ENCODE results near the gene NEO1.

Gene NEO1

DNA sequence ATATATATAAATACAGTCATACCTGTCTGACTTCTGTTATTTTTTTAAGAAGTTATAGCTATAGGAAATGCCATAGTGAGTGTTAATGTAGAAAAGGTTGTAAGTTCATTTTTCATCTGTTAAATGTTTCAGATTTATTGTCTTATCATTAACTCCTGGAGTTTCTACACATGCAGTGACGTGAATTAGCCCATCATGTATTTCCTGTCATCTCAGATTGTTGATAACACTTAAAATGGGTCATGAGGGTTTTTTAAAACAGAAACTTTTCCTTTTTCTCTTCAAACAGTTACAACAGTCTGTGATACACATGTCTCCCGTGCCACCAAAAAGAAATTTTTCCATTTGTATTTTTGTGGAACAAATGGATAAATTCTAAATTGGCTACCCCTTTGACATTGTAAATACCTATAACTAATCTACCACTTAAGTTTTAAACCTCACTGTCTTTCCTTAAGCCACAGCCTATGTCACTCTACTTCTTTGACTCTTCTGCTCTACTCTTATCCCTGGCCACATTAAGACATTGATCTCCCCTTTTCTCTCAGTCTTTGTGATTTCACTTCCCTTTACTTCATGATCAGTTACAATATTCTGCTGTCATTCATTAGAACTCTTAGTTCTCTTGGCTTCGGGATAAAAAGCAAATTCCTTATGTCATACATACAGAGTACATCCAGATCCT, 89.1 kb downstream of the NEO1 start:
- TF ChIP-seq, protein P1, sequence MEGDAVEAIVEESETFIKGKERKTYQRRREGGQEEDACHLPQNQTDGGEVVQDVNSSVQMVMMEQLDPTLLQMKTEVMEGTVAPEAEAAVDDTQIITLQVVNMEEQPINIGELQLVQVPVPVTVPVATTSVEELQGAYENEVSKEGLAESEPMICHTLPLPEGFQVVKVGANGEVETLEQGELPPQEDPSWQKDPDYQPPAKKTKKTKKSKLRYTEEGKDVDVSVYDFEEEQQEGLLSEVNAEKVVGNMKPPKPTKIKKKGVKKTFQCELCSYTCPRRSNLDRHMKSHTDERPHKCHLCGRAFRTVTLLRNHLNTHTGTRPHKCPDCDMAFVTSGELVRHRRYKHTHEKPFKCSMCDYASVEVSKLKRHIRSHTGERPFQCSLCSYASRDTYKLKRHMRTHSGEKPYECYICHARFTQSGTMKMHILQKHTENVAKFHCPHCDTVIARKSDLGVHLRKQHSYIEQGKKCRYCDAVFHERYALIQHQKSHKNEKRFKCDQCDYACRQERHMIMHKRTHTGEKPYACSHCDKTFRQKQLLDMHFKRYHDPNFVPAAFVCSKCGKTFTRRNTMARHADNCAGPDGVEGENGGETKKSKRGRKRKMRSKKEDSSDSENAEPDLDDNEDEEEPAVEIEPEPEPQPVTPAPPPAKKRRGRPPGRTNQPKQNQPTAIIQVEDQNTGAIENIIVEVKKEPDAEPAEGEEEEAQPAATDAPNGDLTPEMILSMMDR (conservative IDR thresholded peaks at IDR 0.05; ENCODE audit: control insufficient read depth, insufficient read depth, low read depth, low read length) = no peak
- no peak for DNase-seq (ENCODE audit: low read depth)

DNA sequence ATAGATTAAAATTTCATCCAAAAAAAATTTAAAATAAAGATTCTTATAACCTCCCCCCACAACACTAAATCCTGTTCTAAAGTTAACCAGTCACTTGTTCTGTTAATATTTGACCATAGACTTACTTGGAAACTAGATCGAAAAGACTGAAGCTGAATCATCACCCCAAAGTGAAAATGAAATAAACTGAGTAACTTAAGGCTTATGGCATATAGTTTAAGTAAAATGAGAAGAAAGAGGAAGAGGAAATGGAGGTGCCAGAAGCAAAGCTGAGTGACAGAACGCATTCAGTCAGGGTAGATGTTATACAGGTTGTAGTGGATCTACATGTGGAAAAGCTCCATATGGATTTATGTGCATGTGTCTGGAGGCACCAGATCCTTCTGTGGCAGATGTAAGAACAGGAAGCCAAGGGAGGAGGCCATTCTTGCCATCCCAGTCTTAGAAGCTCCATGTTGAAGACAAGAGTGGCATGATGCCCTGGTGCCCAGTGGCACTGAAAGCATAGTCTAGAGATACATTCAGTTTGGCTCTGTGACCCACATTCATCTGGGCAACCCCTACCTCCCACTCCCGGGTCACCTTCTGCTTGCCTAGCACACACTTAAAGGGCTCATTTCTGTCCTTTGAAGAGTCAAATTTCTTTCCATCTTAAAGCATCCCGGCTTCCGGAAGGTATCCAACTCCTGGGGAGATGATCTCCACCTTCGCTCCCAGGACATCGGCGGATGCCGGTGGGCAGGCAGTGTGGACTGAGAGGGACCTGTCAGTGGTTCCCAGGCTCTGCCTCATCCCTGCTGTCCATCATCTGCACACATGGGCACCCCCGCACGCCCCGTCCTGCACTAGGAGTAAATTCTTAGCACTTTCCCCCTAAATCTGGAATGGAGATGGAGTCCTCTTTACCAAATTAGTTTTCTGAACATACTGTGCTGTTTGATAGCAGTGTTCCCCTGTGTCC, 90.8 kb downstream of the NEO1 start:
- TF ChIP-seq, protein P1 (conservative IDR thresholded peaks at IDR 0.05; ENCODE audit: control insufficient read depth, insufficient read depth, low read depth, low read length) = no peak
- DNase-seq (ENCODE audit: low read depth) = no peak
- H3K4me3 ChIP-seq (ENCODE audit: control insufficient read depth, low read depth, low read length) = no peak overlapping the region

More for the DNA sequence above, 89.1 kb downstream of the NEO1 start:
- H3K4me3 ChIP-seq (ENCODE audit: control insufficient read depth, low read depth, low read length) = no peak overlapping the region

DNA sequence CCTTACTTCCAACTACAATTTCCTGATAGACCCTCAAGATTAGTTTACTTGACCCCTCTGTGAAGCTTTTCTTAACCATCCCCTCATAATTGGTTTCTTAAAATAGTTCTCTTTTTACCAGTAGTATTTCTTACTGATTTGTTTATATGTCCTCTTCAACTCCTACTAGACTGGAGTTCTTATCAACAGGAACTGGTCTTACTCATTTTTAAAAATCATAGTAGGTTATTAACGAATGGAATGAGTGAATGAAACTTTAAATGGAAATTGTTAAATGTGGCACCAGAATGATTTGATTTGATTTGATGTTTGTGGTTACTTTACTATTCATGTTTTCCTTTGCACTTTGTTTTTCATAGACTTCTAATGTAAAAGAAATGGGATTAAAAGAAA, 91.5 kb downstream of the NEO1 start:
- no peak for DNase-seq (ENCODE audit: low read depth)
- no peak overlapping the region for H3K4me3 ChIP-seq (ENCODE audit: control insufficient read depth, low read depth, low read length)
- TF ChIP-seq, protein P1 (conservative IDR thresholded peaks at IDR 0.05; ENCODE audit: control insufficient read depth, insufficient read depth, low read depth, low read length) = no peak

DNA sequence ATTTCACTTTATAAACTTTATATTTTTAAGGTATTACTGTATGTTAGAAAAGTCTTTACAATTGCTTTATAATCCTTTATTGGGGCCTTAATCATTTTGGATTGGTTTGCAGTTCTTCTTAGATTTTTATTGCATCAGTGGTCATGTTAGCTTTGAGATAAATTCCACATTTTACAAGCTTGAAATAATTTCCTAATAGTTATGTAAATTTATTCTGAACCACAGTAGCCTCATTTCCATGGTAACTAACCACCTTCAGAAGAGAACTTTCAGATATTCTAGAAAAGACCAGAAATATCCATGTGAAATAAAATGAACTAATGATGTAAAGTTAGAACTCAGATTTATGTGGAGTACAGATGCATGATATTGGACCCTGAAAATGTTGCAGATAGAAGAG, 94.2 kb downstream of the NEO1 start:
- TF ChIP-seq, protein P1 (conservative IDR thresholded peaks at IDR 0.05; ENCODE audit: control insufficient read depth, insufficient read depth, low read depth, low read length) = no peak
- DNase-seq (ENCODE audit: low read depth) = no peak
- no peak overlapping the region for H3K4me3 ChIP-seq (ENCODE audit: control insufficient read depth, low read depth, low read length)

DNA sequence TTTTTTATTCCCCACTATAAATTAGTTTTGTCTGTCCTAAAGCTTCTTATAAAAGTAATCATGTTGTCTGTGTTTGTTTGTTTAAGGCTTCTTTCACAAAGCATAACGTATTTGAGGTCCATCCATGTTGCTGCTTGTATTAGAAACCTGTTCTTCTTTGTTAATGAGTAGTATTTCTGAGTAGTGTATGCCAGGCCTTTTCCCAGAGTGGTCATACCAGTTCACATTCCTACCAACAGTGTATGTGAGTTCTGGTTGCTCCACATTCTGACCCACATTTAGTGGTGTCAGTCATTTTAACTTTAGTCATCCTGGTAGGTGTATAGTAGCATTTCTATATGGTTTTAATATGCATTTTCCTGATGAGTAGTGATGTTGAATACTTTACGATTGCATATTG, 98.6 kb downstream of the NEO1 start:
- no peak overlapping the region for H3K4me3 ChIP-seq (ENCODE audit: control insufficient read depth, low read depth, low read length)
- TF ChIP-seq, protein P1 (conservative IDR thresholded peaks at IDR 0.05; ENCODE audit: control insufficient read depth, insufficient read depth, low read depth, low read length) = no peak

DNA sequence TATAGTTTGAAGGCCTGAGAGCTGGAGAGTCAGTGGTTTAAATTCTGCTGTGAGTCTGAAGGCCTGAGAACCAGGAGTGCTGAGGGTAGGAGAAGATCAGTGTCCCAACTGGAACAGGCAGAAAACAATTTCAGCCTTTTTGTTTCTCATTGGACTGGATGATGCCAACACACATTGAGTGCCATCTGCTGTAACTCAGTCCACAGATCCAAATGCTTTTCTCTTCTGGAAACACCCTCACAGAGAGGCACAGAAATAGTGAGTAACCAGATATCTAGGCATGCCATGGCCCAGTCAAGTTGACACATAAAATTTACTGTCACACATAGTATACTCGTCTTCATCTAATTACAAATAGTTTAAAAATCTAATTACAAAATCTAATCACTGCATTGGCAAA, 100.8 kb downstream of the NEO1 start:
- no peak overlapping the region for H3K4me3 ChIP-seq (ENCODE audit: control insufficient read depth, low read depth, low read length)
- no peak for DNase-seq (ENCODE audit: low read depth)
- TF ChIP-seq, protein P1 (conservative IDR thresholded peaks at IDR 0.05; ENCODE audit: control insufficient read depth, insufficient read depth, low read depth, low read length) = no peak

More for the DNA sequence above, 98.6 kb downstream of the NEO1 start:
- no peak for DNase-seq (ENCODE audit: low read depth)

Data from fibroblast of mammary gland (primary cell).